Astrocyte of the spinal cord (primary cell): ENCODE data around the gene SH3YL1.
"Not testable (repeated sequence)": the region's sequence is repeated elsewhere in the genome, so short reads cannot be mapped to it uniquely, and the experiment has no call there.

Source experiments
- DNase-seq: peaks from one replicate; pipeline ENCODE4 v3.0.0; 2011; ENCODE audit warnings: low read depth, low spot score
- H3K4me3 ChIP-seq: 2 replicates; pipeline ENCODE4 v1.5.1; 2011; ENCODE audit warnings: low read depth, mild to moderate bottlenecking, low read length, moderate library complexity
- in situ Hi-C: cut with HindIII; loops from 2 replicates; pipeline ENCODE4 v1.10.0; 2017; ENCODE audit warnings: low sequenced_read_pairs
- TF ChIP-seq, protein P1 (sequence below): IDR thresholded peaks from 2 replicates; pipeline ENCODE4 v1.5.1; 2012; ENCODE audit warnings: low read depth, mild to moderate bottlenecking, low read length, inconsistent platforms

The SH3YL1 gene

GRCh38 chr2:179886-180285 lies 83.9 kb downstream of the SH3YL1 start:
- in situ Hi-C loops, result no loop called here

DNA sequence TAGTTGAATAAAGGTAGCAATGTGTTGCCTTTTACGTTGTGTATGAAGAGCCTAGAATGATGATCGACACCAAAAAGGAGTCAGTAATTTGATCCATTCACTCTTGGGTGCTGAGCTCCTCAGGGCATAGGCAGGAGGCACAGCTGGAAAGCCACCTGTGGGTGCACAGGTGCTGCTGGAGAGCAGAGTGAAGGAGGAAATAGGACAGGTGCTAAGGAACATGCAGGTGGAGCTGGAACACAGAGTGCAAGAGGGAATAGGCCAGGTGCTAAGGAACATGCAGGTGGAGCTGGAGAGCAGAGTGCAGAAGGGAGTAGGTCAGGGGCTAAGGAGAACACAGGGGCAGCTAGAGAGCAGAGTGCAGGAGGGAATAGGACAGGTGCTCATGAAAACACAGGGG lies 86.1 kb downstream of the SH3YL1 start:
- TF ChIP-seq, protein P1, sequence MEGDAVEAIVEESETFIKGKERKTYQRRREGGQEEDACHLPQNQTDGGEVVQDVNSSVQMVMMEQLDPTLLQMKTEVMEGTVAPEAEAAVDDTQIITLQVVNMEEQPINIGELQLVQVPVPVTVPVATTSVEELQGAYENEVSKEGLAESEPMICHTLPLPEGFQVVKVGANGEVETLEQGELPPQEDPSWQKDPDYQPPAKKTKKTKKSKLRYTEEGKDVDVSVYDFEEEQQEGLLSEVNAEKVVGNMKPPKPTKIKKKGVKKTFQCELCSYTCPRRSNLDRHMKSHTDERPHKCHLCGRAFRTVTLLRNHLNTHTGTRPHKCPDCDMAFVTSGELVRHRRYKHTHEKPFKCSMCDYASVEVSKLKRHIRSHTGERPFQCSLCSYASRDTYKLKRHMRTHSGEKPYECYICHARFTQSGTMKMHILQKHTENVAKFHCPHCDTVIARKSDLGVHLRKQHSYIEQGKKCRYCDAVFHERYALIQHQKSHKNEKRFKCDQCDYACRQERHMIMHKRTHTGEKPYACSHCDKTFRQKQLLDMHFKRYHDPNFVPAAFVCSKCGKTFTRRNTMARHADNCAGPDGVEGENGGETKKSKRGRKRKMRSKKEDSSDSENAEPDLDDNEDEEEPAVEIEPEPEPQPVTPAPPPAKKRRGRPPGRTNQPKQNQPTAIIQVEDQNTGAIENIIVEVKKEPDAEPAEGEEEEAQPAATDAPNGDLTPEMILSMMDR, result no peak
- no peak overlapping the region for H3K4me3 ChIP-seq
- in situ Hi-C loops, result no loop called here
- no peak for DNase-seq

More at GRCh38 chr2:179886-180285, 83.9 kb downstream of the SH3YL1 start:
- TF ChIP-seq, protein P1, result no peak
- H3K4me3 ChIP-seq, result no peak overlapping the region
- no peak for DNase-seq

DNA sequence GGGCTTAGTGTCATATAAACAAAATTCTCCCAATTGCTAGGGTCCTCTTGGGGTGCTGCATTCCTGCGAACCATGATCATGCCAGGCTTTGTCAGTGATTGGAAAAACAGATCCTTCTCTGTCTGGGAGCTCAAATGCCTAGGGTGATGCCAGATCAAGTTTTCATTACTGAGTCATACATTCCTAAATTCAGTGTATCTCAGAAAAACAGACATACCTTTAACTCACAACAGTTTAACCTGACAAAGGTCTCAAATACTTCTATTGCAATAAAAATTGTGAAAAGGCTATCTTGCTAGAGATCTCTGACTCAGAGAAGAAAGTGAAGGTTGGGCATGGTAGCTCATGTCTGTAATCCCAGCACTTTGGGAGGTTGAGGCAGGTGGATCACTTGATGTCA lies 86.9 kb downstream of the SH3YL1 start:
- in situ Hi-C loops, result no loop called here
- DNase-seq, result no peak
- TF ChIP-seq, protein P1, result no peak
- no peak overlapping the region for H3K4me3 ChIP-seq

GRCh38 chr2:175880-176820 lies 87.7 kb downstream of the SH3YL1 start:
- no peak for DNase-seq
- in situ Hi-C loops, result no loop called here

DNA sequence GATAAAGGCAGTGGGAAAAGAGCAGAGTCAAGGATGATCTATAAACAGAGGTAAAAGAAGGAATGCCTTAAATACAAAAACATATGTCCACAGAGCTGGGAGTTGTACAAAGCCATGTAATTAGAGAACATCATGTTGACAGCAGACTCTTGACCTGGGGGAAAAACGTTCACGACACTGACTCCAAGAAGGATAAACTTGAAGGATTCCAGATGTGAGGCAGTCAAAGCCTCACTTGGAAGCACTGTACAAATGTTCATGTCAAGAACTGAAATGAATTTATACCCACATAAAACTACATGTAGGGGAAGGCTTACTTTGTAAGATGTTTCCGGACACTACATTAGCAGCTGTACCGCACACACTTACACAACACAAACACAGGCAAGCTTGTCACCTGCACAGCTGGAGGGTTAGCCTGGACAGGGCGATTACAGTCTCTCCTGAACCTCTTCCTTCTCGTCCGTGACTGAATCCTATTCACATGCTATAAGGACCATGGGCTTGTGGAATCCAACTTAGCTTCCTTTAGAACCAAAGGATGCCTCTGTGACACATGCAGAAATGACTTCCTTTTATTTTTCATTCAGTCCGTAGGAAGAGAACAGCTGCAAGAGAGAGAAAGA lies 88.6 kb downstream of the SH3YL1 start:
- DNase-seq, result no peak
- TF ChIP-seq, protein P1, result no peak
- H3K4me3 ChIP-seq, result no peak overlapping the region

More at GRCh38 chr2:175880-176820, 87.7 kb downstream of the SH3YL1 start:
- TF ChIP-seq, protein P1, result no peak
- H3K4me3 ChIP-seq, result no peak overlapping the region

DNA sequence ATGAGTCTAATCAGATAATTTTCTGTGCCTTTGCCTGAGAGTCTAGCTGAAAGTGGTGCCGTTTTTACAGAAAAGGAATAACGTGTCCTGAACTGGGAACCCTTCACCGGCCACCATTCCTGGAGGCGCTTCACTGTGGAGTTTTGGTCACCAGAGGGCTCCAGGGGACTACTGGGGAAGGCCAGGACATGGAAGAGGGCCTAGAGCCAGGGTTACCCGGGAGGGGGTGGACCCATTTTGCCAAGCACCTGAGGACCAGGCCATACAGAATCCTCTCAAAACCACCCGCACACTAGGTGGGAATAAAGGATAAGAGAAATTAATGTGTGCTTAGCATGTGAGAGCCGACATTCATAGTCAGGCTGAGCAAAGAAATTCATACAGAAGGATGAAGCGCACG lies 91.7 kb downstream of the SH3YL1 start:
- DNase-seq, in situ Hi-C loops, H3K4me3 ChIP-seq: not testable (repeated sequence)

More for the DNA sequence above, 88.6 kb downstream of the SH3YL1 start:
- in situ Hi-C loops, result no loop called here

GRCh38 chr2:169741-170140 lies 94.1 kb downstream of the SH3YL1 start:
- TF ChIP-seq, protein P1, result no peak
- H3K4me3 ChIP-seq, result no peak overlapping the region
- no peak for DNase-seq
- in situ Hi-C loops, result no loop called here
